ENCODE measurements around the gene LCMT2.
A peak's percentile ranks its signal among the peaks of the same experiment; 100 is the strongest.

The LCMT2 gene, protein sequence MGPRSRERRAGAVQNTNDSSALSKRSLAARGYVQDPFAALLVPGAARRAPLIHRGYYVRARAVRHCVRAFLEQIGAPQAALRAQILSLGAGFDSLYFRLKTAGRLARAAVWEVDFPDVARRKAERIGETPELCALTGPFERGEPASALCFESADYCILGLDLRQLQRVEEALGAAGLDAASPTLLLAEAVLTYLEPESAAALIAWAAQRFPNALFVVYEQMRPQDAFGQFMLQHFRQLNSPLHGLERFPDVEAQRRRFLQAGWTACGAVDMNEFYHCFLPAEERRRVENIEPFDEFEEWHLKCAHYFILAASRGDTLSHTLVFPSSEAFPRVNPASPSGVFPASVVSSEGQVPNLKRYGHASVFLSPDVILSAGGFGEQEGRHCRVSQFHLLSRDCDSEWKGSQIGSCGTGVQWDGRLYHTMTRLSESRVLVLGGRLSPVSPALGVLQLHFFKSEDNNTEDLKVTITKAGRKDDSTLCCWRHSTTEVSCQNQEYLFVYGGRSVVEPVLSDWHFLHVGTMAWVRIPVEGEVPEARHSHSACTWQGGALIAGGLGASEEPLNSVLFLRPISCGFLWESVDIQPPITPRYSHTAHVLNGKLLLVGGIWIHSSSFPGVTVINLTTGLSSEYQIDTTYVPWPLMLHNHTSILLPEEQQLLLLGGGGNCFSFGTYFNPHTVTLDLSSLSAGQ

DNA sequence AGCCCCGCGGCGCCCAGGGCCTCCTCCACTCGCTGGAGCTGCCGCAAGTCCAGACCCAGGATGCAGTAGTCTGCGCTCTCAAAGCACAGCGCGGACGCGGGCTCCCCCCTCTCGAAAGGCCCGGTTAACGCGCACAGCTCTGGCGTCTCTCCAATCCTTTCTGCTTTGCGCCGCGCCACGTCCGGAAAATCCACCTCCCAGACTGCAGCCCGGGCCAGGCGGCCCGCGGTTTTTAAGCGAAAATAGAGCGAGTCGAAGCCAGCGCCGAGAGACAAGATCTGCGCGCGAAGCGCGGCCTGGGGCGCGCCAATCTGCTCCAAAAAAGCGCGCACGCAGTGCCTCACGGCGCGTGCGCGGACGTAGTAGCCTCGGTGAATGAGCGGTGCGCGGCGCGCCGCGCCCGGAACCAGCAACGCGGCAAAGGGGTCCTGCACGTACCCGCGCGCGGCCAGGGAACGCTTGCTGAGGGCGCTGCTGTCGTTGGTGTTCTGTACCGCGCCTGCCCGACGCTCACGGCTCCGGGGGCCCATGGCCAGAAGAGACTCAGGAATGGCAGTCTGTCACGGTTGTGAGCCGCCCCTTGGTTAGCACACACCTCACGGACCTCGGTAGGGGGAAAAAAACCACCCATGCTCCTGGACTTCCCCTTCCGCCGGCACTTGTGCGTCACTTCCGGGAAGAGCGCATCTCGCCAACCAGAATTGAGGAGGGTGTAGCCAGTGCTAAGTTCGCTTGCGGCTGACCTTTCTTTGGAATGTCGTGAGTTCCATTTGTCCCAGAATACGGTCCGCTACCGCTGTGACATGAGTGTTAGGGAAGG, at the start of gene LCMT2:
TSS of gene LCMT2 (minus strand) at position 614 of the 820 bp plus-strand sequence. CDS start at position 530, 84 bp downstream.
- DNase-seq (ENCODE audit: low spot score) = peak; percentile 90

DNA sequence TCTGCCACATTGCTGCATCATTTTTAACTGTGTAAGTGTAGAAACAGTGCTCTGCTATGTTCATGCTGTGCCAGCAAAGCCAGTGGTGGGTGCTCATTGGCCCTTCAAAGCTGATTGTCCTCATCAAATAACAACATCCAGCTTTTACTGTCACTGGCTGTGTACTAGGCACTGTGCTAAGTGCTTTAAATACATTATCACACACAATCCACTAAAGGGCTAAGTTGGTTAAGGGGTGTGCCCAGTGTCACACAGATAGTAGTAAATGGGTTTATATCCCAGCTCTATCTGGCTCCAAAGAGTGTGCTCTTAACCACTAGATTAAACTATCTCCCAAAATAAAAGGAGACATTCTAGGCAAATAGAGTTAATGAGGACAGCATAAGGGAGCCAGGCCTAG, 48.2 kb upstream of the LCMT2 start:
- no peak for DNase-seq (ENCODE audit: low spot score)

DNA sequence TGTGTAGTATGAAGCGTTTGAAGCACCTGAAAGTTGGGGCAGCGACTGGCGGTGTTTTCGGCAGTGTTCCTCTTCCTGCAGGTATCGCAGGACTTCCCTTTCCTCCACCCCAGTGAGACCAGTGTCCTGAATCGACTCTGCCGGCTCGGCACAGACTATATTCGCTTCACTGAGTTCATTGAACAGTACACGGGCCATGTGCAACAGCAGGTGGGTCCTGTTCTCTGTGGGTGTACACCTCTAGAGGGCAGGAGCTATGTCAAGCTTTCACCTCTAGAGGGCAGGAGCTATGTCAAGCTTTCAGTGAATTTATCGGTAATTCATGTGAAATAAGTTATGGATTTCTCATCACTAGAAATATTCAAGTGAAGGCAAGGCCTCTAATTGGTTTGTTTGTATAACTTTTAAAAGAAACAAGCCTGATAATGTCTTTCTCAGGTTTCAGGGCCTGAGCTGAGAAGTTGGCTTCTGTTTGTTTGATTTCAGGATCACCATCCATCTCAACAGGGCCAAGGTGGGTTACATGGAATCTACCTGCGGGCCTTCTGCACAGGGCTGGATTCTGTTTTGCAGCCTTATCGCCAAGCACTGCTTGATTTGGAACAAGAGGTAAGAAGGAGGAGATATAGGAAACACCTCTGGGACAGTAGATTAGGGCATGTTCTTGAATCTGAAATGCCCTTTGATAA, 45.8 kb upstream of the LCMT2 start:
- peak; percentile 77 for DNase-seq (ENCODE audit: low spot score)

DNA sequence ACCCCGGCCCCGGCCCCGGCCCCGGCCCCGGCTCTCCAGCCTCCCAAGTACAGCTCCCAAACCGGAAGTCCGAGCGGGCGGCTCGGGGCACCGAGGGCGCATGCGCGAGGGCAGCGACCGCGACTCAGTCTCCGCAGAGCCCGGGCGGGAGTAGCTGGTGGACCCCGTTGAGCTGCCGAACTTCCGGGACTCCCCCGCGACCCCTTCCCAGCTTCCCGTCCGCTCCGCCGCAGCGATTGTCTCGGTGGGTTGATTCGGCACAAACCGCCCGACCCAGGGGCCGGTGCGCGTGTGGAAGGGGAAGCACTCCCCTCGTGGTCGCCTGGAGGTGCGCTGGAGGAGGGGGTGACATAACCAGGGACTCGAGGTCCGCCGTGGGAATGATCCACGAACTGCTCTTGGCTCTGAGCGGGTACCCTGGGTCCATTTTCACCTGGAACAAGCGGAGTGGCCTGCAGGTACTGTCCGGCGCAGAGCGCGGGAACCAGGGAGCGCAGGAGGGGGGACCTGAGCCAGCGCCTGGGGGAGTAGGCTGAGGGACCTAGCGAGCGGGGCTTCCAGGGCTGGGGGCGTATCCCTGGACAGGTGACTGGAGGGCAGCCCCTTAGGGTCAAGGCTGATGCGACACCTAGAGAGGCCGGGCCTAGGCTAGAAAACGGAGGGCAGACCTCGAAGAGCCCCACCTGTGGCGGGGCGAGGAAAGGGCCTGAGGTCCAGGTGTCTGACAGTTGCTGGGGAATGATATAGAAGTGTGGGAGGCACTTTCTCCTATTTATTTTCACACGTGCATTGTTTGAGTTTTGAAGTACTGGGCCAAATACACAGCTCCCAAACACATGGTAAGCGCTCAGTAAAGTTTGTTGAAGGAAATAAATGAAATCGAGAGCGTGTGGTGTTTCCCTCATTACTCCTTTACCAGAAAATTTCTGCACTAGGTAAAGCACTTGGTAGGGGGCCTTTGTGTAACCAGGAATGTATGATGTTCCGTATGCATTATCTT, 40.9 kb upstream of the LCMT2 start, which contains the start of the genes TUBGCP4 and ZSCAN29:
TSS of gene TUBGCP4 (plus strand) at position 127 of the 1,000 bp plus-strand sequence. CDS start at position 381, 254 bp downstream.
TSS of gene ZSCAN29 (minus strand) at position 69 of the 1,000 bp plus-strand sequence. CDS start 1,130 bp downstream, outside the sequence.
- DNase-seq (ENCODE audit: low spot score) = peak; percentile 92

DNA sequence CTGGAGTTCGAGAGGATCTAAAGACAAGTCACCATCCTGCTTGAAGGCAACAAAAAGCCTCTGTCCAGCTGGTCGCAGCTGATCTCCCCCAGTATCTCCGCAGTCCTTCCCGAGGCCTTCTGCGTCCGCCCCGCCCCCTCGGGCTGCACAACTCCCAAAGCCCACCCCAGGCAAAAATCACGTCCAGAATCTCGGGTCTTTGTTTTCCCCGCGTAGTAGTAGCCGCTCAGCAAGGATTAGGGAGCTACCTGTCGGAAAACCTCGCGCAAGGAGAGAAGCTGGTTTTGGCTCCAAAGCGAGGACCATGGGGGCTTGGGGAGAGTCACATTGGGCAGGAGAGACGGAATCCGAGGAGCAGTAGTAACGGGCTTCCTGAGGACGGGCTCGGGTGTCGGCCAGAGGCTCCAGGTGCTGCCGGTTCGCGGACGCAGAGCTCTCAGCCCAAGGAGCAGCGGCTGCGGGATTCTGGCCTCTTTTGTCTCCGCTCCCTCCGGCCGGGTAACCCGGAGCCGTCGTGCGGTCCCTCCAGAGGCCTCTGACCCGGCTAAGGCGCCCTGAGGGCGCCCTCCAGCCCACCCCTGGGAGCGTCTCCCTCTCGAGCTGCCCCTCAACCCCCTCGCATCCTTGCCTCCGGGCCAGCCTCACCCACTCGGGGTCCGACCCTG, 40.1 kb upstream of the LCMT2 start:
- DNase-seq (ENCODE audit: low spot score) = no peak

DNA sequence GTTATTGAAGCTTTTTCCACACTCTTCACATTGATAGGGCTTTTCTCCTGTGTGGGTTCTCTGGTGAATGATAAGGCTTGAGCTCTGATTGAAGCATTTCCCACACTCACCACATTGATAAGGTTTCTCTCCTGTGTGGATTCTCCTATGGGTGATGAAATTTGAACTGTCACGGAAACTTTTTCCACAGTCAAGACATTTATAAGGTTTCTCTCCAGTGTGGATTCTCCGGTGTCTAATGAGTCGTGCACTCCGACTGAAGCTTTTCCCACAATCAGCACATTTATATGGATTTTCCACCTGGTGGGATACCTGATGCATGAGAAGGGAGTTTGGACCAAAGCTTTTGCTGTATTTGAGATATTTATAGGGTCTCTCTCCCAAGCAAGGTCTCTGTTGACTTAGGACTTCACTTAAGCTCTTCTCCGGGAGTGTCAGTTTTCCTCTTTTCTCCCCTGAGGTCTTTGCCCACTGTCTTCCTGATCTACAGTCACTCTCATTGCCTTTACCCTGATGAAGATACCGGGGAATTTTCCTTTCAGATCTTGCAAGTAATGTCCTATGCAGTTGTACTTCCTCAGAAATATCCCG, 31.0 kb upstream of the LCMT2 start:
- no peak for DNase-seq (ENCODE audit: low spot score)

DNA sequence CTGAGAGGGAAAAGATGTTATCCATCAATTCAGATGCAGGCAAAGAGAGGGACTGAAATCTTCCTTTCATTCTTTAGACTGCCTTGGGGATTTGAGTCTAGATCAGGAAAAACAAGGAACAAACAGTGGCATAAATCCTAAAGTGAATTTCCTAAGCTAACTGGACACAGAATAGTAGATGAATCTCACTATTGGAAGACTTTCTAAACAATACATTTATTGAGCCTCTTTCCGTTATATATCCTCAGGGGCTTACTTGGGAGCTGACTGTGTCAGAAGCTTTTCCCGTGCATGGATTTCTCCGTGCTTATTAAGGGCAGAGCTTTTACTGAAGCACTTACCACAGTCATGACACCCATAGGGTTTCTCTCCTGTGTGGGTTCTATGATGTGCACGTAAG, 30.4 kb upstream of the LCMT2 start:
- no peak for DNase-seq (ENCODE audit: low spot score)

DNA sequence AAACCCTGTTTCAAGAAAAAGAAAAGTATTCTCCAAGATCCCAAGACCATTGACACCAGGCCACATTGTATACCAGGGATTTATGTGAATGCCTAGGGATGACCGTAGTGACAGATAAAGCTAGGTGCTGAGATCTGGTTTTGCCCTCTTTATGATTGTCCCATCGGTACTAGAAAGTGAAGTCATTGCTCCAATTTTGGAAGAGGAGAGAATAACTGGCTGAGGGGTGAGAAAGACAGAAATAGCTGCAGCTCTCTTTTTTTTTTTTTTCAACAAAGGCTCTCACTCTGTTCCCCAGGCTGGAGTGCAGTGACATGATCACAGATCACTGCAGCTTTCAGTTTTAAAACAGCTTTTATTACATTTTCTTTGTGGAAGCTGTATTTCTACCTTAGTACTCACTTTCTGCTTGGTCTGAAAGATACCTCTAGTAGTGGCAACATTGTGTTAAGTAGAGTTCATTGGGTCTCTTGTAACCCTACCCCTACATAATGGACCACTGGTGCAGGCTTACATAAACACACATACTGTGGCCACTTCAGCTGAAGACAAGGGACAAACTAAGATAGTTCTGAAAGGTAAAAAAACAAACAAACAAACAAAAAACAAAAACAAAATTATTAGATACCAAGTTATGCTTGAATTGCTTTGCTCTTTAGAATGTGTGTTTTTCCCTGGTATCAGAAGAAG, 22.5 kb upstream of the LCMT2 start:
- no peak for DNase-seq (ENCODE audit: low spot score)

DNA sequence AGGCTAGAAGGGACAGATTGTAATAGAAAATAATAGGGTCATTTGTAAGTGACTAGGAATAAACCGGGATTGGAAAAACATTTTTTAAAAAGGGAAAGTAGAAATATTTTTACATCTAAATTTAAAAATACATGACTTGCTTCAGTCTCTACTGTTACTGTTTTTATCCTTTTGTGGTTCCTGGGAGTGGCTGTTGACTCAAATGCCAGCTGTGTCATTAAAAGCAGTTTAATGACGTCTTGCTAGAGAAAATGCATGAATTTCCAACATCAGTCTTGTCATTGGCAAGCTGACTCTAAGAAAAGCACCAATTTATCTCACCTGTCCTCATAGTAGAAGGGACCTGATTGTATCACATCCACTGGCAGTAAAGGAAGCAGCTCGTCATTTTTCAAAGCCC, 16.7 kb upstream of the LCMT2 start:
- DNase-seq (ENCODE audit: low spot score) = no peak

DNA sequence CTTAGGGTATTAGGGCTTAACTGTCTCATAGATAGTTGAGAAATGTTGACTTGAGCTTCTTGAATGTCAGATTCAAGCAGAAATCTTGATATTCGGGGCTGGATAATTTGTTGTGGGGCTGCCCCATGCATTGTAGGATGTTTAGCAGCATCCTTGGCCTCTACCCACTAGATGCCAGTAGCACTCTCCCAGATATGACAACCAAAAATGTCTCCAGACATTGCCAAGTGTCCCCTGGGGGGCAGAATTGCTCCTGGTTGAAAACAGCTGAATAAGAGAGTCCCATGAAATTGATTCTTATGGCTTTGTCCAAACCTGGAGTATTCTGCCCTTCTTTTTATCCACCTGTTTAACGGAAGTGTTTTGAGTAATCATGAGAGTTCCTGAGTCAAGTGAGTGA, 15.9 kb upstream of the LCMT2 start:
- no peak for DNase-seq (ENCODE audit: low spot score)

DNA sequence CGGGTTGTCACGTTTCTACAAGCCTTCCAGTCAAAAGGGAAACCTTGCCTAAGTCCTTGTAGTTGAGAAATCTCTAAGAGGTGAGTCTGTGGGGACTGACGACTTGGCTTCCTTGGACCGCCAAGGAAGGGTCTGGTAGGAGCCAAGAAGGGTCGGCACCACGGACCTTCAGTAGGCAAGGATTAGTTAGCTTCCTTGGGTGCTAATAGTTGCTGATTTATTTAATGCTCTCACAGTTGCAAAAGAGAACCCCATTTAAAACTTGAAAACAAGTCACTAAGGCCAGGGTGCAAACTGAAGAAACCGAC, 361 bp upstream of the LCMT2 start:
- no peak for DNase-seq (ENCODE audit: low spot score)

DNA sequence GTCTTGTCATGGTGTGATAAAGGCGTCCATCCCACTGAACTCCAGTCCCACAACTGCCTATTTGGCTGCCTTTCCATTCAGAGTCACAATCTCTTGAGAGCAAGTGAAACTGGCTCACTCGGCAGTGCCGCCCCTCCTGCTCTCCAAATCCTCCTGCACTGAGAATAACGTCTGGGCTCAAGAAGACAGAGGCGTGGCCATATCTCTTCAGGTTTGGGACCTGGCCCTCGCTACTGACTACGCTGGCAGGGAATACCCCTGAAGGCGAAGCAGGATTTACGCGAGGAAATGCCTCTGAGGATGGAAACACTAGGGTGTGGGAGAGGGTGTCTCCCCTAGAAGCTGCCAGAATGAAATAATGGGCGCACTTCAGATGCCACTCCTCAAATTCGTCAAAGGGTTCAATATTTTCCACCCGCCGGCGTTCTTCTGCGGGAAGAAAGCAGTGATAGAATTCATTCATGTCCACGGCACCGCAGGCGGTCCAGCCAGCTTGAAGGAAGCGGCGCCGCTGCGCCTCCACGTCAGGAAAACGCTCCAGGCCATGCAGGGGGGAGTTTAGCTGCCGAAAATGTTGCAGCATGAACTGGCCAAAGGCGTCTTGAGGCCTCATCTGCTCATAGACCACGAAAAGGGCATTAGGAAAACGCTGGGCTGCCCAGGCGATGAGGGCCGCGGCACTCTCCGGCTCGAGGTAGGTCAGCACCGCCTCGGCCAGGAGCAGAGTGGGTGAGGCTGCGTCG, 985 bp downstream of the LCMT2 start:
- DNase-seq (ENCODE audit: low spot score) = no peak

DNA sequence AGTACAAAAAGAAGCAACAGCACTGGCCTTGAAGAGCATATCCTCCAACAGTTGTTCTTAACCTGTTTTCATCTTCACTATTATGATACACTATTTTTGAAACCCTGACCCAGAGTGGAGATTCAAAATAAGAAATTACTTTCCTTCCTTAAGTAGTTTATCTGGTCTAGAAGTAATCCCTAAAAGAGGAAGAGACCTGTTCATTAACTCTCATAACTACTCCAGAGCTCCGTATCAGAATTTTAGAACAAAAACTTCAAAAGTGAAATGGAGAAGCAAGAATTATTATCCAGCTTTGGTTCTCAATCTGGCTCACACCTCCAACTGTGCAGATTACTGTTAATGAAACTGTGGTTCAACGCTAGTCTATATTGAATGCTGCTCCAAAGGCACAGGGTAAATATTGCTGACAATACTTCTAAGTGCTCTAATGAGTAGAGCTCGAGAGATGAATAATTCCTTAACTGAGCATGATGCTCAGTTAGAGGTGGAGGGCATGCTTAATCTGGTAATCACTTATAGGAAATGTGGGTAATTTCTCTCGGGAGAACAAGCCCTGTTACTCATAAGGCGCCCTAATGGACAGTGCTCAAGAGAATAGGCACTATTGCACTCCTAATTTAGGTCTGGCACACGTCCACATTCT, 5.2 kb downstream of the LCMT2 start:
- DNase-seq (ENCODE audit: low spot score) = no peak

DNA sequence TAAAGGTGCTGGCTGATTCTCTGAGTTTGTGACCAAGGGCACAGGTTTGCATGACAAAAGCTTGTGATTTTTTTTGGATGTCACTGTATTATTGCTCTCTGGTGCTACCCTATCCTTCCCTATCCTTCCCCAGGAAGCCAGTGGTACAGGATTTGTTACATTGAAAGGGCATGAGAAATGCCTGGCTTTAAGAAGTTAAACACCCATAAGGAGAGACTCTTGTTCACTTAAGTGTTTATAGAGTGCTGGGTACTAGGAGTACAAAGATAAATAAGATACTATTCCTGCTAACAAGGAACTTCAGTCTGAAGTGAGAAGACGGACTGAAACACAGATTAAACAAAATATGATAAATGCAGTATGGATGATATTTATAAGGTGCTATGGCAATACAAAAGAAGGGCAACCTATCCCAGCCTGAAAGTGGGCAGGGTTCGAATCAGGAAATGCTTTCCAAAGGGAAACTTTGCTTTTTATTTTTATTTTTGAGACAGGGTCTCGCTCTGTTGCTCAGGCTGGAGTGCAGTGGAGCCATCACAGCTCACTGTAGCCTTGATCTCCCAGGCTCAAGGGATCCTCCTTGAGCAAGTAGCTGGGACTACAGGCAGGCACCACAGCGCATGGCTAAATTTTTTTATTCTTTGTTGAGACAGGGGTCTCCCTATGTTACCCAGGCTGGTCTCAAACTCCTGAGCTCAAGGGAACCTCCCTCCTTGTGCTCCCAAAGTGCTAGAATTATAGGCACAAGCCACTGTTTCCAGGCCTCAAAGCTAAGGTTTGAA, 11.2 kb downstream of the LCMT2 start:
- DNase-seq (ENCODE audit: low spot score) = no peak

DNA sequence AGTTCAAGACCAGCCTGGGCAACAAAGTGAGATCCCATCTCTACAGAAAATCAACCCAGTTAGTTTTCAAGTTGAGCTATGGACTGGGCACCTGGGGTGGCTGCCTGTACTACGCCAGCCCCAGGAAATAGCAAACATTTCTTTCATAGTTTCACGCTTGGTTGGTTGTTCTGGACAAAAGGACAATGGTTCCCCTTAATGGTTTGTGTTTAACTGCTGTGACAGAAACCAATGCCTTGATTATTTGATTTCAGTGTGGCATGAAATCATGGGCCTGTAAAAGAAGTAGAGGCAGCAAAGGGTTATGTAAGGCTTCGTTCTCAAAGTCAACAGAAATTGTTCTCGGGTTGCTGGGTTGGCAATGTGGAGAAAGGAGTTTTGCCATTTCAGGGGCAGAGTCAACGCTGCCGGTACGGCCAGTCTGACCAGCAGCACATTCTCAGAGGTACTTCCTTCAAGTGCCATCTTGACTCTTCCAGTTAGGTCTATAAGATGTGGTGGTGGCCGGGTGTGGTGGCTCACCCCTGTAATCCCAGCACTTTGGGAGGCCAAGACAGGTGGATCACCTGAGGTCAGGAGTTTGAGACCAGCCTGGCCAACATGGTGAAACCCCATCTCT, 12.7 kb downstream of the LCMT2 start:
- DNase-seq (ENCODE audit: low spot score) = no peak

DNA sequence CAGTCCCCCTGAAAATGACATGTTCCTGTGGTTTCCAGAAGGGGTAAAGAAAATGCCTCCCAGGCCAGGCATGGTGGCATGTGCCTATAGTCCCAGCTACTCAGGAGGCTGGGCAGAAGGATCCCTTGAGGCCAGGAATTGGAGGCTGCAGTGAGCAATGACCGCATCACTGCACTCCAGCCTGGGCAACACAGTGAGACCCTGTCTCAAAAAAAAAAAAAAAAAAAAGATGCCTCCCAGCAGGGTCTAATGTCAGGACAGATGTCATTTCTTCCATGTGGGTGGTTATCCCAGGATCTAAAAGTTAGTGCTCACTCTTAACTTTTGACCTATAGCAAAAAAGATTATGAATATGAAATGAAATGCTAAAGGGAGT, 13.4 kb downstream of the LCMT2 start:
- no peak for DNase-seq (ENCODE audit: low spot score)

Measured in germinal center (tissue), 1 donor.